Measurements from ENCODE around the gene BAIAP2. TPM values are rescaled to one million over a fixed set of nuclear protein-coding genes. Genes with fewer than 3 reads are reported as not detected.
"Not testable (repeated sequence)": the region's sequence is repeated elsewhere in the genome, so short reads cannot be mapped to it uniquely, and the experiment has no call there.

Gene BAIAP2
- total RNA-seq, 1 donor: 27.5 TPM

- no peak overlapping the region for H3K4me3 ChIP-seq (ENCODE audit: low read depth, low read length)
- DNase-seq (ENCODE audit: low read depth): no peak
- TF ChIP-seq, protein P1, sequence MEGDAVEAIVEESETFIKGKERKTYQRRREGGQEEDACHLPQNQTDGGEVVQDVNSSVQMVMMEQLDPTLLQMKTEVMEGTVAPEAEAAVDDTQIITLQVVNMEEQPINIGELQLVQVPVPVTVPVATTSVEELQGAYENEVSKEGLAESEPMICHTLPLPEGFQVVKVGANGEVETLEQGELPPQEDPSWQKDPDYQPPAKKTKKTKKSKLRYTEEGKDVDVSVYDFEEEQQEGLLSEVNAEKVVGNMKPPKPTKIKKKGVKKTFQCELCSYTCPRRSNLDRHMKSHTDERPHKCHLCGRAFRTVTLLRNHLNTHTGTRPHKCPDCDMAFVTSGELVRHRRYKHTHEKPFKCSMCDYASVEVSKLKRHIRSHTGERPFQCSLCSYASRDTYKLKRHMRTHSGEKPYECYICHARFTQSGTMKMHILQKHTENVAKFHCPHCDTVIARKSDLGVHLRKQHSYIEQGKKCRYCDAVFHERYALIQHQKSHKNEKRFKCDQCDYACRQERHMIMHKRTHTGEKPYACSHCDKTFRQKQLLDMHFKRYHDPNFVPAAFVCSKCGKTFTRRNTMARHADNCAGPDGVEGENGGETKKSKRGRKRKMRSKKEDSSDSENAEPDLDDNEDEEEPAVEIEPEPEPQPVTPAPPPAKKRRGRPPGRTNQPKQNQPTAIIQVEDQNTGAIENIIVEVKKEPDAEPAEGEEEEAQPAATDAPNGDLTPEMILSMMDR (IDR thresholded peaks at IDR 0.05; ENCODE audit: insufficient read depth, low read length): no peak
Observed at GRCh38 chr17:81143717-81144422, 108.9 kb downstream of the BAIAP2 start.

GRCh38 chr17:81144423-81144781 lies 109.5 kb downstream of the BAIAP2 start:
- TF ChIP-seq, protein P1 (IDR thresholded peaks at IDR 0.05; ENCODE audit: insufficient read depth, low read length): no peak
- no peak for DNase-seq (ENCODE audit: low read depth)

GRCh38 chr17:81146208-81146607 lies 111.3 kb downstream of the BAIAP2 start:
- not testable (repeated sequence) for H3K4me3 ChIP-seq (ENCODE audit: low read depth, low read length); DNase-seq (ENCODE audit: low read depth)

More at GRCh38 chr17:81144423-81144781, 109.5 kb downstream of the BAIAP2 start:
- H3K4me3 ChIP-seq (ENCODE audit: low read depth, low read length): no peak overlapping the region

GRCh38 chr17:81147701-81148100 lies 112.8 kb downstream of the BAIAP2 start:
- TF ChIP-seq, protein P1 (IDR thresholded peaks at IDR 0.05; ENCODE audit: insufficient read depth, low read length): no peak
- DNase-seq (ENCODE audit: low read depth): no peak

GRCh38 chr17:81148571-81148970 lies 113.6 kb downstream of the BAIAP2 start:
- H3K4me3 ChIP-seq (ENCODE audit: low read depth, low read length): no peak overlapping the region
- DNase-seq (ENCODE audit: low read depth): no peak
- TF ChIP-seq, protein P1 (IDR thresholded peaks at IDR 0.05; ENCODE audit: insufficient read depth, low read length): no peak

More at GRCh38 chr17:81147701-81148100, 112.8 kb downstream of the BAIAP2 start:
- H3K4me3 ChIP-seq (ENCODE audit: low read depth, low read length): no peak overlapping the region

- no peak for DNase-seq (ENCODE audit: low read depth)
- TF ChIP-seq, protein P1 (IDR thresholded peaks at IDR 0.05; ENCODE audit: insufficient read depth, low read length): no peak
- H3K4me3 ChIP-seq (ENCODE audit: low read depth, low read length): no peak overlapping the region
Observed at GRCh38 chr17:81148986-81149533, 114.1 kb downstream of the BAIAP2 start.

DNA sequence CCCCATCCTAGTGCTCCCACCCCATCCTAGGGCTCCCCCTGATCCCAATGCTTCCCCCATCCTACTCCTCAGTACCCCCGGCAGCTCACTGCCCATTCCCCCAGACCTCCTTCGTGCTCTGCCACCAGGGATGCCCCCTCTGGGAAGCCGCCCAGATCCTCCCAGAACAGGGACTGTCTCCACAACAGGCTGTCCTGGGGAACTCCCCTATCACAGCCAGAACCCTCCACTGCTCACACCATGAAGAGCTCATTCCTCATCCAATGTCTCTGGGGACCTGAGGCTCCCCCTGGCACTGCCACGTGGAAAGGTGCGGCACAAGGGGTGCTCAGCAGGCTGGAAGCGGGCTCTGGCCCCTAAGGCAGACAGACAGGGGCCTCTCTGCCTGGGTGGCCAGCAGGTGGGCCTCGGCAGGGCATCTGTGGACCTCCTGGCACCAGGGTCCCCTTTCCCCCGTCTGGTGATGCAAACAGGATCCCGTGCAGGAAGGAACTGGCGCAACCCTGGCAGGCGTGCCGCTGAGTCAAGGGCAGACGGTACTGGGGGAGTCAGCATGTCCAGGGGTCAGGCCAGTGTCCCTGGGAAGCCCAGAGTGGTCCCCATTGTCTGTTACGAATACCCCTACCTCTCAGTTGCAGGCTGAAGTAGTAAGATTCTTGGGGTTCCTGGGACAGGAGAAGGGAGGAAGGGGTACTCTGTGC lies 115.6 kb downstream of the BAIAP2 start:
- TF ChIP-seq, protein P1 (IDR thresholded peaks at IDR 0.05; ENCODE audit: insufficient read depth, low read length): no peak

More for the DNA sequence above, 115.6 kb downstream of the BAIAP2 start:
- no peak overlapping the region for H3K4me3 ChIP-seq (ENCODE audit: low read depth, low read length)
- no peak for DNase-seq (ENCODE audit: low read depth)

All from fibroblast of the aortic adventitia (primary cell).